Right lobe of liver (tissue), 4 donors: ENCODE results near the gene GNPDA2.

ENCODE experiments used
- POLR2A ChIP-seq: fragments of 450-650 bp; IDR thresholded peaks from one replicate; pipeline ENCODE4 v1.6.1; 2017; ENCODE audit warnings: antibody characterized with exemption, mild to moderate bottlenecking
- TF ChIP-seq, protein P1 (sequence below), 4 donors: fragments of 200-600 bp in 3 of 4; fragments of 450-650 bp in 1 of 4; IDR thresholded peaks; one replicate each; pipeline versions ENCODE4 v1.5.1 to v1.8.0; 2016 to 2022; ENCODE audit warnings: antibody characterized with exemption in 4 of 4, mild to moderate bottlenecking in 2 of 4
- donor health status: DM: no; HTN: no; CAD: no.
- donor health status: DM: no; HTN: no; CAD: no.
- donor health status: DM: no; HTN: yes; CAD: no.

DNA sequence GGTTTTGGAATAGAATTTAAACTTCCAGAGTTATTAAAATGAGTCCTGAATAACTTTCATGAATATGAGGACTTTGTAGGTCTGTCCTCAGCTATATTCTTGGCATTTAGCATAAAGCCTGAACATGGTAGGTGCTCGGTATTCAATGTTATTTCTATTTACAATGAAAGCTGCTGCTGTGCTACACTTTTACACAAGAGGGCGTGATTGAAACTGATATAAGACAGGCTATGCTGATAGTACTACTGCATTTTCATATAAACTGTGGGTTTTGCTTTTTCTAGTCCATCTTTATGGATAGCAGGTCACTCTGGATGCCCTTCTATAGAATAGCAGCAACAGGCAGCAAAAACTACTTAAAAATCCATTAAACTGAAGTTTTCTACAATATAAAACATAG, 12.3 kb upstream of the GNPDA2 start:
- TF ChIP-seq, protein P1, sequence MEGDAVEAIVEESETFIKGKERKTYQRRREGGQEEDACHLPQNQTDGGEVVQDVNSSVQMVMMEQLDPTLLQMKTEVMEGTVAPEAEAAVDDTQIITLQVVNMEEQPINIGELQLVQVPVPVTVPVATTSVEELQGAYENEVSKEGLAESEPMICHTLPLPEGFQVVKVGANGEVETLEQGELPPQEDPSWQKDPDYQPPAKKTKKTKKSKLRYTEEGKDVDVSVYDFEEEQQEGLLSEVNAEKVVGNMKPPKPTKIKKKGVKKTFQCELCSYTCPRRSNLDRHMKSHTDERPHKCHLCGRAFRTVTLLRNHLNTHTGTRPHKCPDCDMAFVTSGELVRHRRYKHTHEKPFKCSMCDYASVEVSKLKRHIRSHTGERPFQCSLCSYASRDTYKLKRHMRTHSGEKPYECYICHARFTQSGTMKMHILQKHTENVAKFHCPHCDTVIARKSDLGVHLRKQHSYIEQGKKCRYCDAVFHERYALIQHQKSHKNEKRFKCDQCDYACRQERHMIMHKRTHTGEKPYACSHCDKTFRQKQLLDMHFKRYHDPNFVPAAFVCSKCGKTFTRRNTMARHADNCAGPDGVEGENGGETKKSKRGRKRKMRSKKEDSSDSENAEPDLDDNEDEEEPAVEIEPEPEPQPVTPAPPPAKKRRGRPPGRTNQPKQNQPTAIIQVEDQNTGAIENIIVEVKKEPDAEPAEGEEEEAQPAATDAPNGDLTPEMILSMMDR (IDR thresholded peaks at IDR 0.05), result peak in 1 of 4 donors; percentile 26
- no peak for TF ChIP-seq POLR2A
